ENCODE results near the gene PXYLP1.

PXYLP1 gene

GRCh38 chr3:141271279-141272030, 39.8 kb downstream of the PXYLP1 start:
- no peak overlapping the region for H3K4me3 ChIP-seq (ENCODE audit: low read depth, low read length)
- DNase-seq (ENCODE audit: low read depth): peak; percentile 13
- no peak for TF ChIP-seq MAX (IDR thresholded peaks at IDR 0.05; ENCODE audit: low read depth, low read length)
- no peak for TF ChIP-seq CTCF (IDR thresholded peaks at IDR 0.05; ENCODE audit: low read depth, low read length)
- TF ChIP-seq MYC (IDR thresholded peaks at IDR 0.05; ENCODE audit: low read depth, low read length): no peak
- TF ChIP-seq POLR2A (IDR thresholded peaks at IDR 0.05; ENCODE audit: extremely low read depth, insufficient read length): no peak

- DNase-seq (ENCODE audit: low read depth): no peak
- no peak overlapping the region for H3K4me3 ChIP-seq (ENCODE audit: low read depth, low read length)
- TF ChIP-seq POLR2A (IDR thresholded peaks at IDR 0.05; ENCODE audit: extremely low read depth, insufficient read length) (no peak), MYC (IDR thresholded peaks at IDR 0.05; ENCODE audit: low read depth, low read length) (no peak), CTCF (IDR thresholded peaks at IDR 0.05; ENCODE audit: low read depth, low read length) (no peak), MAX (IDR thresholded peaks at IDR 0.05; ENCODE audit: low read depth, low read length) (no peak)
Measured at GRCh38 chr3:141272906-141273662, 41.5 kb downstream of the PXYLP1 start.

DNA sequence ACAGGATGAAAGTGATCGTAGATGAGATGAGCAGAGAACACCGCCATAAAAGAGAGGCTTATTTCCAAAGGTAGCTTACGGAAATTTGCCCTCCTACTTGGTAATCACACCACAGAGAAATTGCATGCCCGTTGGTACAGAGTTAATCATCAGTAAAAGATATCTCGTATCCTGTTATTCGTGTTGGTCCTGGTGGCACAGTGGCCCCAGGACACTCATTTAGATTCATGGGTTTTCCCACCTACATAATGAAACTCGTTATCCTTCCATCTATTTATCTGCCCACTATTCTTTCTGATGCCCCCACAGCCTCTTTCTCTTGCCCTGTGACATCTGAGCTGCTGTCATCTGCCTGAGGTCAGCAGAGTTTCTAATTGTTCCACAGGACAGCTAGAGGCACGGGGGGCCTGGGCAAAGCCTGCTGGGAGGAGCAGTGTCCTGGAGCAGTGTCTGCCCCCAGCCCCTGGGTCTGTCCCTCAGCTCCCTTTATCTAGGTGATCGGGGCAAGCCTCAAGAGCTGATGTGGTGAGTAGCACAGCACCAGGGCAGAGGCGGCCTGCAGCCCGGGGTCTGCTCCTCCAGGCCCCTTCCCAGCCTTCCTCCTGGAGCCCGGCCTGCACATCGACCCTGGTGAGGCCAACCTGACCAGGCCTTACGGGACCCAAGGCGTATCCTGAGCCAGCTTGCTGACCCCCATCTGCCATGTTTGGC, 42.2 kb downstream of the PXYLP1 start:
- DNase-seq (ENCODE audit: low read depth): no peak
- TF ChIP-seq MAX (IDR thresholded peaks at IDR 0.05; ENCODE audit: low read depth, low read length) (no peak), POLR2A (IDR thresholded peaks at IDR 0.05; ENCODE audit: extremely low read depth, insufficient read length) (no peak), CTCF (IDR thresholded peaks at IDR 0.05; ENCODE audit: low read depth, low read length) (no peak), MYC (IDR thresholded peaks at IDR 0.05; ENCODE audit: low read depth, low read length) (no peak)
- no peak overlapping the region for H3K4me3 ChIP-seq (ENCODE audit: low read depth, low read length)

DNA sequence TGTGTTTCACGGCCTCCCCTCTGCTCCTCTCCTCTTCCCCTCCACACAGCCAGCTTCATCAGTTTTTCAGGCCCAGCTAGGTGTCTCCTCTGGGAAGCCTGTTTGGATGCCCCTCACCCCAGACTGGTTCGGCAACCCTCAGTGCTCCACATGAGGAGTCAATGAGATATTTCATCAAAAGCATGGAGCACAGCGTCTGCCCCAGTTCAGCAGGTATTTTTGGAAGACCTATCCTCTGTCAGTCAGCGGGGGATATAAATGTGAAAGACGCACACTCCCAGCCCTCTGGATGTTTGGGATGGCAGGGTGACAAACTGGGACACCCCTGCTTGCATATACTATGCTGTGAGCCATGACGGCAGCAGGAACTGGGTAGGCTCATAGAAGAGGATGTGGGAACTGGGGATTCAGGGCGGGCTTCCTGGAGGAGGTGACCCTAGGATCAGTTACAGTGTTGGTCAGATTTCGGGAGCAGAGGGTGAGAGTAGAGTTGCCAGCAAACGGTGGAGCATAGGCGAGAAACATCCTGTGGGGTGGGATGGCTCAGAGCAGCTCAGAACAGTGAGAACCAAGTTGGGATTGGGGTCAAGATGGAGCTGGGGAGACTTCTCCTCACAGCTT, 42.9 kb downstream of the PXYLP1 start:
- no peak for TF ChIP-seq POLR2A (IDR thresholded peaks at IDR 0.05; ENCODE audit: extremely low read depth, insufficient read length)
- no peak for TF ChIP-seq MAX (IDR thresholded peaks at IDR 0.05; ENCODE audit: low read depth, low read length)
- no peak for TF ChIP-seq MYC (IDR thresholded peaks at IDR 0.05; ENCODE audit: low read depth, low read length)
- DNase-seq (ENCODE audit: low read depth): no peak
- H3K4me3 ChIP-seq (ENCODE audit: low read depth, low read length): no peak overlapping the region

GRCh38 chr3:141275032-141275422, 43.4 kb downstream of the PXYLP1 start:
- TF ChIP-seq MYC (IDR thresholded peaks at IDR 0.05; ENCODE audit: low read depth, low read length): no peak
- TF ChIP-seq POLR2A (IDR thresholded peaks at IDR 0.05; ENCODE audit: extremely low read depth, insufficient read length): no peak
- no peak for TF ChIP-seq CTCF (IDR thresholded peaks at IDR 0.05; ENCODE audit: low read depth, low read length)
- no peak for TF ChIP-seq MAX (IDR thresholded peaks at IDR 0.05; ENCODE audit: low read depth, low read length)
- H3K4me3 ChIP-seq (ENCODE audit: low read depth, low read length): no peak overlapping the region
- peak; percentile 71 for DNase-seq (ENCODE audit: low read depth)

All from NB4 (cell line).